PC-3 (cell line): ENCODE data around the gene BIRC6.

ENCODE experiments used
- CTCF ChIP-seq: fragments of 300-600 bp; sonication (generic); conservative IDR thresholded peaks from 2 replicates; pipeline ENCODE4 v1.5.1; 2017; ENCODE audit warnings: antibody characterized with exemption, low read depth, mild to moderate bottlenecking, low read length
- EZH2 ChIP-seq: fragments of 300-600 bp; sonication (generic); IDR thresholded peaks from one replicate; pipeline ENCODE4 v1.6.1; 2017; ENCODE audit warnings: antibody characterized with exemption, mild to moderate bottlenecking, low read length; ENCODE audit not compliant: unreplicated experiment

GRCh38 chr2:32456808-32457207 lies 100.0 kb downstream of the BIRC6 start:
- no peak for TF ChIP-seq EZH2
- TF ChIP-seq CTCF = no peak
